Left ventricle myocardium inferior (tissue), 1 donor: Measurements from ENCODE around the gene ANKRD44. TPM values are rescaled to one million over a fixed set of nuclear protein-coding genes. Genes with fewer than 3 reads are reported as not detected.

Experiments
- DNase-seq: peaks from one replicate; pipeline ENCODE4 v3.0.0-alpha.2; 2020
- H3K27ac ChIP-seq: fragments of 200-600 bp; replicated peaks from 2 replicates; pipeline ENCODE4 v1.8.0; 2021
- H3K27me3 ChIP-seq: fragments of 200-600 bp; 2 replicates; pipeline ENCODE4 v1.8.0; 2021; ENCODE audit warnings: low read depth
- H3K36me3 ChIP-seq: fragments of 200-600 bp; 2 replicates; pipeline ENCODE4 v1.8.0; 2021
- H3K4me1 ChIP-seq: fragments of 200-600 bp; 2 replicates; pipeline ENCODE4 v1.8.0; 2021
- H3K4me3 ChIP-seq: fragments of 200-600 bp; 2 replicates; pipeline ENCODE4 v1.8.0; 2021; ENCODE audit warnings: mild to moderate bottlenecking, moderate library complexity
- H3K9me3 ChIP-seq: fragments of 200-600 bp; replicated peaks from 2 replicates; pipeline ENCODE4 v1.8.0; 2021
- intact Hi-C: fragments of 100-400 bp; cut with micrococcal nuclease; formaldehyde crosslinking; loops from one replicate; pipeline ENCODE4 v1.11.0; 2022
- total RNA-seq: library from RNA; stranded (reverse); fragmentation: NEBNext Ultra II Directional; extraction: Animal tissue kit (Norgen Biotek cat#: 25700); gene quantifications from one replicate; pipeline ENCODE4 v1.2.1, GENCODE V29; 2021
- TF ChIP-seq, protein P1 (sequence below): fragments of 200-600 bp; IDR thresholded peaks from 2 replicates; pipeline ENCODE4 v1.8.0; 2021; ENCODE audit warnings: antibody characterized with exemption, mild to moderate bottlenecking, borderline replicate concordance
- donor health status: DM: no; HTN: yes; CAD: no; lungs with severe emphysema.

ANKRD44 gene
- total RNA-seq, 1 donor from 2014 or later = 7.1 TPM

DNA sequence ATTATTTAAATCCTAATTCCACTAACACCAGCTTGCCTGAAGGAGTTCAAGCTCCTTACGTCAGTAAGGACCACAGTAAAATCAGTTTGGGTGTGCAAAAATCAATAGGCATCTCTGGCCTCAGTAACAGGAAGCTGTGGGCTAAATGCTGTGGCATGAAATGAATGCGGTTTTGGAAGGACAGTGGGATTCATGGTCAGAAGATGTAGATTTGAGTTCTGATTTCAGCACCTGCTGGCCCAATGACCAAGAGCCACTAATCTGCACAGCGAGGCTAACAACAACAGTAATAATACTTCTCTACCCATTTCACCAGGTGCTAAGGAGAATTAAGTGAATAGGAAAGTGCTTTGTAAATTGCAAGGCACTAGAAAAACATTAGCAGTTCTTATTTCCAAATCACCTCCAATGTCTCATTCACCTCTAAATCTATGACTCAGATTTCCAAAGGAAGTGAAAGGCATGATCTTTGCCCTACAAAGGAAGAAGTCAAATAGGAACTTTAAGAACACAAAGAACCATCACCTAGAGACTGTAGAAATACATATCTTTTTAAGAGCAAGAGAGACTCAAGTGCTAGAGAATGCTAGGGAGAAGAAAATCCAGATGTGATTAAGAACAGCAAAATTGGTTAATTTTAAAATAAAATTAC lies 172.6 kb downstream of the ANKRD44 start:
- TF ChIP-seq, protein P1, sequence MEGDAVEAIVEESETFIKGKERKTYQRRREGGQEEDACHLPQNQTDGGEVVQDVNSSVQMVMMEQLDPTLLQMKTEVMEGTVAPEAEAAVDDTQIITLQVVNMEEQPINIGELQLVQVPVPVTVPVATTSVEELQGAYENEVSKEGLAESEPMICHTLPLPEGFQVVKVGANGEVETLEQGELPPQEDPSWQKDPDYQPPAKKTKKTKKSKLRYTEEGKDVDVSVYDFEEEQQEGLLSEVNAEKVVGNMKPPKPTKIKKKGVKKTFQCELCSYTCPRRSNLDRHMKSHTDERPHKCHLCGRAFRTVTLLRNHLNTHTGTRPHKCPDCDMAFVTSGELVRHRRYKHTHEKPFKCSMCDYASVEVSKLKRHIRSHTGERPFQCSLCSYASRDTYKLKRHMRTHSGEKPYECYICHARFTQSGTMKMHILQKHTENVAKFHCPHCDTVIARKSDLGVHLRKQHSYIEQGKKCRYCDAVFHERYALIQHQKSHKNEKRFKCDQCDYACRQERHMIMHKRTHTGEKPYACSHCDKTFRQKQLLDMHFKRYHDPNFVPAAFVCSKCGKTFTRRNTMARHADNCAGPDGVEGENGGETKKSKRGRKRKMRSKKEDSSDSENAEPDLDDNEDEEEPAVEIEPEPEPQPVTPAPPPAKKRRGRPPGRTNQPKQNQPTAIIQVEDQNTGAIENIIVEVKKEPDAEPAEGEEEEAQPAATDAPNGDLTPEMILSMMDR = no peak
- no peak overlapping the region for H3K4me3 ChIP-seq
- H3K4me1 ChIP-seq = no peaks in the 10 kb centered on the region
- intact Hi-C loops = no loop called here
- no peak overlapping the region for H3K27ac ChIP-seq
- no peaks in the 10 kb centered on the region for H3K36me3 ChIP-seq
- no peak for DNase-seq
- H3K27me3 ChIP-seq = no peaks in the 10 kb centered on the region
- H3K9me3 ChIP-seq = no peaks in the 10 kb centered on the region

GRCh38 chr2:197137231-197137630 lies 173.3 kb downstream of the ANKRD44 start:
- Histone ChIP-seq H3K4me3 (no peak overlapping the region), H3K27me3 (no peaks in the 10 kb centered on the region), H3K9me3 (no peaks in the 10 kb centered on the region), H3K36me3 (no peaks in the 10 kb centered on the region), H3K27ac (no peak overlapping the region), H3K4me1 (no peaks in the 10 kb centered on the region)
- intact Hi-C loops = no loop called here
- TF ChIP-seq, protein P1 = no peak
- DNase-seq = no peak

GRCh38 chr2:197136452-197136851 lies 174.1 kb downstream of the ANKRD44 start:
- no peak for DNase-seq
- TF ChIP-seq, protein P1 = no peak
- intact Hi-C loops = no loop called here

GRCh38 chr2:197135806-197136205 lies 174.8 kb downstream of the ANKRD44 start:
- TF ChIP-seq, protein P1 = no peak
- DNase-seq = no peak
- intact Hi-C loops = no loop called here

More at GRCh38 chr2:197136452-197136851, 174.1 kb downstream of the ANKRD44 start:
- Histone ChIP-seq H3K4me3 (no peak overlapping the region), H3K27ac (no peak overlapping the region), H3K4me1 (no peaks in the 10 kb centered on the region), H3K27me3 (no peaks in the 10 kb centered on the region), H3K9me3 (no peaks in the 10 kb centered on the region), H3K36me3 (no peaks in the 10 kb centered on the region)

DNA sequence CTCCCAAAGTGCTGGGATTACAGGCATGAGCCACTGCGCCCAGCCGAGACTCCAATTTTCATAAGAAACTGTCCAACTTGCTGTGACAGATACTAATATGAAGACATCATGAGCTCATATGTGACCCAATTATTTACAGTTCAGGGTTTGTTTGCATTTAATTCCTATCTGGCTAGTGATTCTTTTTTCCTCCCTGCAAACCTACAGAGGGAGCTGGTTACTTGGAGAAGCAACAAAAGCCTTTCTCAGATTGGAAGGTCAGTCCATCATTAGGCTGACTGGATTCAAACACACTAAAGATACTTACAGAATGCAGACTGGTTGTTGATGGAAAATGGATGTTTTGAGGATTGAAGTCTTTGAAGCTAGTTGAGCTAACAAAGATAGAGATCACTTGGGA lies 176.4 kb downstream of the ANKRD44 start:
- TF ChIP-seq, protein P1 = no peak
- Histone ChIP-seq H3K27ac (no peak overlapping the region), H3K4me1 (peaks cover 8% of the 10 kb centered on the region), H3K27me3 (no peaks in the 10 kb centered on the region), H3K4me3 (no peak overlapping the region), H3K9me3 (no peaks in the 10 kb centered on the region), H3K36me3 (no peaks in the 10 kb centered on the region)
- no peak for DNase-seq
- intact Hi-C loops = no loop called here

More at GRCh38 chr2:197135806-197136205, 174.8 kb downstream of the ANKRD44 start:
- no peaks in the 10 kb centered on the region for H3K36me3 ChIP-seq
- no peak overlapping the region for H3K4me3 ChIP-seq
- no peaks in the 10 kb centered on the region for H3K27me3 ChIP-seq
- no peak overlapping the region for H3K27ac ChIP-seq
- H3K9me3 ChIP-seq = no peaks in the 10 kb centered on the region
- H3K4me1 ChIP-seq = peaks cover 1% of the 10 kb centered on the region

DNA sequence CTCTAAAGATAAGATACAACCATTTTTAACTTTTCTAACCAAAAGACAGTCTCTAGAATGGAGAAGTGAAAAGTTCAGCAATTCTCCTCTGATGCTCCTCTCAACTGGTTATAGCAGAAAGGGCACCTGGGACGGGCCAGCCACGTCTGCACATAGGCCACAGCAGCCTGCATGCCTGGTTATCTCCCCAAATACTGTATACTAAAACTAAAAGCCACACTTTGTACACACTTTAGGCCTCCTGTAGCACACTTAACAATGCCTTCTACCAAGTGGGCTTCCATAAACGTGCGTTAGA lies 179.1 kb downstream of the ANKRD44 start:
- no peaks in the 10 kb centered on the region for H3K9me3 ChIP-seq
- H3K27me3 ChIP-seq = no peaks in the 10 kb centered on the region
- H3K36me3 ChIP-seq = no peaks in the 10 kb centered on the region
- no peak overlapping the region for H3K27ac ChIP-seq
- peaks cover 8% of the 10 kb centered on the region for H3K4me1 ChIP-seq
- intact Hi-C loops = no loop called here
- DNase-seq = no peak
- TF ChIP-seq, protein P1 = no peak
- no peak overlapping the region for H3K4me3 ChIP-seq
